GM21381 (cell line): Measurements from ENCODE around the gene MIAT.
"Not testable (repeated sequence)": the region's sequence is repeated elsewhere in the genome, so short reads cannot be mapped to it uniquely, and the experiment has no call there.

ENCODE experiments used
- ATAC-seq: cut with Tn5 transposase; IDR thresholded peaks from one replicate; pipeline ENCODE4 v1.9.1; 2021; ENCODE audit warnings: mild to moderate bottlenecking, moderate library complexity; ENCODE audit not compliant: unreplicated experiment

Gene MIAT

DNA sequence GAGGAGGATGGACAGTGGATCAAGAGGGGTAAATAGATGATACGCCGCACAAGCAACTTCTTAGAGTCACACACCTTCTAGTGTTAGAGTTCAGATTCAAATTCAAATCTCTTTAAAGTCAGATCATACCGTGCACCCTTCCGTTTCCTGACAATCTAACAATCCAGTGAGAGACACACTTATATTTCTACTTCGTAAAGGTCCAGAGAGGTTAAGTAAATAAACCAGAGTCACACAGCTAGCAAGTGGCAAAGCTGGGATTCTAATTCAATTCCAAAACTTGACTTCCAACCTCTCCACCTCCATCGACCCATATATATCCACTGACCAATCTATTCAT, 34.0 kb downstream of the MIAT start:
- ATAC-seq, result no peak

DNA sequence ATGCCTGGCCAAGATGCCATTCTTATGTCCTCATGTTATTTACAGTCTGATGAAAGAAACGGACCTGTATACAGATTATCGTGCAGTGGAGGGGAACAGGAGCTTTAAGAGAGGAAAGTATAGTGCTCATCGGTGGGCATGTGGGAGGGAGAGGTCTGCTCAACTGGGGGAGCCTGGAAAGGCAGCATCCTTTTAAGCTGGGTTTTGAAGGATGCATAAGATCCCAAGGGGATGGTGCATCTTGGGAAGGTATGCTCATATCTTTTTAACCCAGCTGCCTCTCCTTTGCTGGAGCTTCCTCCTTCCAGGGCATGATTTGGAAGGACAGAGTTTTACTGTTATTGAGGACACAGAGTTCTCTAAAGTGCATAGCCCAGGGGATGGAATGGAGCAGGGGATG, 34.8 kb downstream of the MIAT start:
- no peak for ATAC-seq

DNA sequence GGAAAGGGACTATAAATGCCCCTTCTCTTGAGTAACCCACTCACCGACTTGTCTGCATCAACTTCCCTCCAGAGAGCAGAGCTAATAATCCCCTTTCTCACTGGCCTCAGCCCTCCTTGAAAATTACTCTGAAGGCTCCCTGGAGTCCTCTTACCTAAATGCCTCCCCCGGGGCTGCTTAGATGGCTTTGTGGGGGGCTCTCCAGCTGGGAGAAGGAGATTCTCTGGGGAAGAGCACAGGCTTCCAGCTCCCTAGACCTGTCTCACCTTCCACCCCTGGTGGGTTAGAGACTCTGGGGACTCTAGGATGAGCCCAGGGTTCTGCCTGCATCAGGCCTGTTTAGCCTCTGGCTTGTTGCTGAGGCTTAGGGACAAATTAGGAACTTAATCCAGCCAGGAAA, 39.8 kb downstream of the MIAT start:
- ATAC-seq, result no peak

DNA sequence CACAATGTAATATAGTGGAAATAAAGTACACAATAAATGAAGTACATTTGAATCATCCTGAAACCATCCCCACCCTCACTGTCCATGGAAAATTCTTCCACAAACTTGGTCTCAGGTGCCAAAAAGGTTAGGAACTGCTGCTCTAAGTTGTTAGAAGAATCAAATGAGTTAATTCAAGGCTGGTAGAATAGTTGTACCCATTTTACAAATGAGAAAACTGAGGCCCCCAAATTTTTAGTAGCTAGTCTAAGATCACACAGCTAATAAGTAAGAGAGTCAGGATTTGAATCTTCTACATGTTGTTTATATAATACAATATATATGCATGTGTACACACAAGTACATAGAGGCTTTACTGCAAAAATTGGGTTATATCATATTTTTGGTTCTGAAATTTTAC, 43.1 kb downstream of the MIAT start:
- no peak for ATAC-seq

DNA sequence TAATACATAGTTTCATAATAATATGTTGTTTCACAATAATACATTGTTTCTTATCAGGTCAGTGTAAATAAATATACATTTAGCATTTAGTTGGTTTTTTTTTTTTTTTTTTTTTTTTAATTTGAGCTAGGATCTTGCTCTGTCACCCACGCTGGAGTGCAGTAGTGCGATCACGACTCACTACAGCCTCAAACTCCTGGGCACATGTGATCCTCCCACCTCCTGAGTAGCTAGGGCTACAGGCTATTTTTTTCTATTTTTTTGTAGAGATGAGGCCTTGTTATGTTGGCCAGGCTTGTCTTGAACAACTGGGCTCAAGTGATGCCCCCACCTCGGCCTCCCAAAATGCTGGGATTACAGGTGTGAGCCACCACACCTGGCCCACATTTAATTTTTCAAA, 43.5 kb downstream of the MIAT start:
- no peak for ATAC-seq

DNA sequence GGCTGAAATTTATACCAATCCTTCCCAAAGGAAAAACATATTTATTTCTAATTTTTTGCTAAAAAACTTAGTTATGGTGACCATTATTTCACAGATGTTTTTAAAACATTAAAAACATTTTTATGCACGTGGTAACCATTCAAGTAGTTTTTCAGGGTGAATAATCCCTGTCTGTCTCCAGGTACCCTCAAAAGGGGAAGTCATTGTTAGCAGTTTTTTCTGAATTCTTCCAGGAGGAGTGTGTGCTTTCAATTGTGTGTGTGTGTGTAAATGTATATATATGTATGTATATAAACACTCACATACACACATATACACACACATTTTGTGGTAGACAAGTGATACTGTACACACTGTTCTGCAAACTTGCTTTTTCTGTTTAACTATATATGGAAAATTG, 43.9 kb downstream of the MIAT start:
- ATAC-seq, result no peak

DNA sequence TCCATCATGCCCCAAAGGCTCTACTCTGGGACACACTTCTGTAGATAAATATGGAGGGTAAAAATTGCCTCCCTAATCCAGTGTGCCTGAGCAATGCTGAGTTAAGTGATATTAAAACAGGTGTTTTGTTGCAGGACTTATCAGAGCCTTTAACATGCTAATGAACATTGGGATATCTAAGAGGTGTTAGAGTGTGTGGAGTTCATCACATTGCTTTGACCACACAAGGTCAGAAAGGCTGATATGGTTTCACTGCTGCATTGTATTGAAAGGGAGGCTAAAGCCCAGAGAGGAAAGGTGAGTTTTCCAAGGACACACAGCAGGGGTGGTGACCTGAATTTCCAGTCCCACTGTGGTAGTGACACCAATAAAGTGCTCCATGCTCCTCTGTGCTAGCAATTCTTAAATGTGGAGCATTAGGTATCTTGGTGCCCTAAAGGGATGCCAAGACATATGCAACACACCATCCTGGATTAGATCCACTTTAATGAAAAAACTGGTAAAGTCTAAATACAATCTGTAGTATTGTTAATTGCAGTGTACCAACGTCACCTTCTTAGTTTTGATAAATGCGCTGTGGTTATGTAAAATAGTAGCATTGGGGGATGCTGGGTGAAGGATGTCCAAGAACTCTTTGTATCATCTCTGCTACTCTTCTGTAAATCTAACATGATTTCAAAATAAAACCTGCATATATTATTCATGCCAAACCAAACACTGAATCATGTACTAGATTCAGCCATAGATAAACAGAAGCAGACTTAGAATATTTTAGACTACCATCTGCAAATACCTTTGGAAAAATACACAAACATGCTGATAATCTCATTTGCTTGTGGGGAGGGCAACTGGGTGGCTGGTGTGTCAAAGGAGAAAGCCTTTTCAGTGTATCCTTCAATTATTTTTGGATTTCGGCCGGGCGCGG, 45.8 kb downstream of the MIAT start:
- no peak for ATAC-seq

DNA sequence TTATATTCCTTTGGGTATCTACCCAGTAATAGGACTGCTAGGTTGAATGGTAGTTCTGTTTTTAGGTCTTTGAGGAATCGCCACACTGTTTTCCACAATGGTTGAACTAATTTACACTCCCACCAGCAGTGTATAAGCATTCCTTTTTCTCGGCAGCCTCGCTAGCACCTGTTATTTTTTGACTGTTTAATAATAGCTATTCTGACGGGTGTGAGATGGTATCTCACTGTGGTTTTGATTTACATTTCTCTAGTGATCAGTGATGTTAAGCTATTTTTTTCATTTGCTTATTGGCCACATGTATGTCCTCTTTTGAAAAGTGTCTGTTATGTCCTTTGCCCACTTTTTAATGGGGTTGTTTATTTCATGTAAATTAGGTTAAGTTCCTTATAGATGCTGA, 48.0 kb downstream of the MIAT start:
- ATAC-seq, result not testable (repeated sequence)

DNA sequence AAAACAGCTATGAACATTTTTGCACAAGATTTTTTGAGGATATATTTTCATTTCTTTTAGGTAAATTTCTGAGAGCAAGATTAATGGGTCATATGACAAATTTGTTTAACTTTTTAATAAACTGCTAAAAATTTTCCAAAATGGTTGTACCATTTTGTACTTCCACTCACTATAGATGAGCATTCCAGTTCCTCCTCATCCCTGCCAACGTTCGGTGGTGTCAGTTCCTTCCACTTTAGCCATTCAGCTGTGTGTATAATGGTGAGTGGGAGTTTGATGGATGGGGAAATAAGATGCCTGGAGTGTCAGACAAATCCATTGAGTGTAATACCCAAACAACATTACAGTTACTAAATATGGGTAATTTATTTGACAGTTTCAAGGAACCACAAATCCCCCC, 49.7 kb downstream of the MIAT start:
- ATAC-seq, result no peak

DNA sequence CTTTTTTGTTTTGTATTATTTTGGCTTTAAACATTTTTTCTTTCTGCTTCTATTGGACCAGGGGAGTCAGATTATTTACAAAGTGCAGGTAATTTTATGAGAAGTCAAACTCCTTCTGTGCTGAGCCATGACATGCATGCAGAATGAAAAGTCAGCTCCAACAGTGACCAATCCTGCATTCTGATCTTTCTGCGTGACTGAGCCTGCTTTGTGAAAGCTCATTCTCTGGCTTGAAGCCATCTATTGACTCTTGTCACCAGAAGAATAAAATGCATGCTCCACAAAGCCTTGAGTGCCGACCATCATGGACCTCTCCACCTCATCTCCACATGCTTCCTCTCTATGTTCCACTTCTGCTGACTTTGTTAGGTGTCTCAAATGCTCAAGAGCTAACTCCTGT, 50.2 kb downstream of the MIAT start:
- no peak for ATAC-seq

DNA sequence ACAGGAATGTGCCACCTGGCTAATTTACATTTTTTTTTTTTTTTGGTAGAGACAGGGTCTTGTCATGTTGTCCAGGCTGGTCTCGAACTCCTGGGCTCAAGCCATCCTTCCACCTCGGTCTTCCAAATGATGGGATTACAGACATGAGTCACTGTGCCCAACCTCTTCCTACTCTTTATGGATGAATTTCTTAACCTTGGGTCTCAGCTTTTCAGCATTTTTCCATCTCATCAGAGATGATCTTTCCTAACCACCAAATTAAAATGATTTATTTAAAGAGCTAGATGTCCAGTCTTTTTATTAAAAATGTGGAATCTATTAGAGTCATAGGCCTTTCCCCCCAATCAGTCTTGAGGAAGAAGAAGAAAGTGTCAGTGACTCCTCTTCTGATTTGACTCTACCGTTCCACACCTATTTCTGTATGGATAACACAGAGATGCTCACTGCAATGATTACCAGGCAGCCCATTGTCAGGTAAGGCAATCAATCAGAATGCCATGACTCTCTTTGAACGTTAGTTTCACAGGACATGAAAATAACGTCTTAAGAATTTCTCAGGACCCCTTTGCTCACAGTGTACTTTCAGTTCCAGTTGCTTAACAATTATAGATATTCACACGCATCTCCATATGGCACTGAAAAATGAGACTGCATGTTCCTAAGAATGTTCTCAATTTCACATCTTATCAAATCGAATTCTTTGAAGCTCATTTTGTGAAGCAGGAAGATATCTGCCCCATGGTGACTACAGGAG, 51.0 kb downstream of the MIAT start:
- ATAC-seq, result no peak

DNA sequence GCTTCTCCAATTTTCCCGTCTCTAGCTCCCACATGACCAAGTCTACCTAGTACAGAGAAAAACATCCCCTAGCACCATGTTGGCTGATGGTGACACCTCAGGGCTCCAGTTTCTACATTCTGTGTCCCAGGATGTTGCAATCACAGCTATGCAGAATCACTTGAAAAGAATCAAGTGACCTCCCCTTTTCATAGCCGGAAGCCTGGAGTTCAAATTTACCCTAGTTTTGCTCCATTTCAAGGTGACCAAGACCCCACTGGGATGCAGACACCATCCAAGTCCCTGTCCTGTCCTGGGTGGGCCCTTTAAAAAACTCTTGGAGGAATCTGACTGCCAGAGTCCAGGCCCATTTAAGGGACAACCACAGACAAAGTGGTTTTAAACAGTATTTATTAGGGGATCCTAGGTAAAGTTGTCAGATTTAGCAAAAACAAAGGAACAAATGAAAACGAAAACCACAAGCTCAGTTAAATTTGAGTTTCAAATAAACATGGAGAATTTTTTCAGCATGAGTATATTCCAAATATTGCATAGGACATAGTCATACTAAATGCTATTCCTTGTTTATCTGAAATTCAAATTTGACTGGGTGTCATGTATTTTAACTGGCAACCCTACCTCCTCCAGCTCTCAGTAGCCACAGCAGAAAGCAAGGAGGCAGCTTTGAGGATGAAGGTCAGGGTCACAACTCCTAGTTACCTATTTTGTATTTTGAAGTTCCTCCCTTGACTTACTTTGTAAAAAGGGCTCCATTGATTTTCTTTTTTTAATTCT, 52.4 kb downstream of the MIAT start:
- no peak for ATAC-seq

DNA sequence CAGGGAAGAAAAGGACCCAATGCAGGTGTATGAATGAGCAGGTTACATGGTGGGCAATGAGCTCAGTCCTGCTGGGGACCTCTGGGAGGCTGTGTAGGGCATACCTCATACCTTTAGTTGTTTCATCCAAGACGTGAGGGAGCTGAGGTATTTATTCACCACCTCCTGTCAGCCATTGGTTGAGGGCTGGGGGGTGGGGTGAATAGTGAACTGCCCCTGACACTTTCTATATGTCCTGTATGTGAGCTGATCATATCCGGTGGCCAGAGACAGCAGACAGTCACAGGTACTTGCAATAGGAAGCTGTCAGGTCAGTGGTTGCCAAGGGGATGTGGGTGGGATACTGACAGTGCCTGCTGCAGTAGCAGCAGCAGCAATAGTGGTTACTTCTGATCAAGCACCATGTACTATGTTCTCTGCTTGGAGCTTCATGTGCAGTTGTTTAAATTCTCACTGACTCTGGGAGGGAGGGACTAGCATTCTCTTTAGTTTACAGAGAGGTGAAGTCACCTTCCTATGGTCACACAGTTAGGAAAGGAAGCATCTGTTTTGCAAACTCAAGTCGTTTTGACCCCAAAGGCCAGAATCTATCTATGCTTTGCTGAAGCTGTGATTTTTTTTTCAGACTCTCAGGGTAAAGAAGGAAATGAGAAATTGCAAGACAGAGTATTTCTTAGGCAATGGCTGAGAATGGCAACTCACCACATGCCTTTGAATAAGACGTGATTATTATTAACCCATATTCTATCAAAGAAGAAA, 54.0 kb downstream of the MIAT start:
- no peak for ATAC-seq

DNA sequence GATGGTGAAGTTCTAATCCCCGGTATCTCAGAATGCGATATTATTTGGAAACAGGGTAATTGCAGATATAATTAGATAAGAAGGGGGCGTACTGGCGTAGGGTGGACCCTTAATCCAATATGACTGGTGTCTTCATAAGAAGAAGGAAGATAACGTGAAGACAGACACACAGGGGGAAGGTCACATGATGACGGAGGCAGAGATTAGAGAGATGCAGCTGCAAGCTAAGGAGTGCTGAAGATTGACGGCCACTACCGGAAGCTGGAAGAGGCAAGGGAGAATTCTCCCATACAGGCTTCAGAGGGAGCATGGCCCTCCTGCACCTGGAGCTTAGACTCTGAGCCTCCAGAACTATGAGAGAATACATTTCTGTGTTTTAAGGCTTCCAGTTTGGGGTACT, 54.8 kb downstream of the MIAT start:
- no peak for ATAC-seq

DNA sequence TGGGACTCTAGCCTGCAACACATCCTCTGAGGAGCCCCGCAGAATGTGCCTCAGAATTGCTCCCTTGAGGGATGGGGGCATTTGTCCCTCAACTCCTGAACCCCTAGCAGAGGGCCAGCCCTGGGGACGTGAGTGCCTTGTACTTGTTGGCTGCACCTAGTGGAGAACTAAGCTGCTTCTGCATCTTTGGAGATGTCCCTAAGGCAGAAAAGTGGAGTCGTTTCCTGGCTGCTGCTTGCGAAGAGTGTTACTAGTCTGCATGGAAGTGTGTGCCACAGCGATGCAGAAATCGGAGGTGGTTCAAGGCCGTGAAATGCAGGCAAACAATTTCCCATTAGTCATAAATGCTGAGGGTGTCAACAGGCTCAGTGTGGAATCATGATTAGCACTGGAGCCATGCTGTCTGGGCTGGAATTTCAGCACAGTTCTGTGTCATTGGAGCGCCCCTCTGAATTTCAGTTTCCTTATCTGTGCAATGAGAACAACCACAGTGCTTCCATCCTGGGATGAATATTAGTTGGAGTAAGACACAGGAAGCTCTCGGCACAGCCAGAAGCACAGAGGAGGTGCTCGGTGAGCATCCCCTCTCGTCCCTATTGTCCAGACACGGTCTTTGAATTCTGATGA, 56.5 kb downstream of the MIAT start:
- ATAC-seq, result no peak

DNA sequence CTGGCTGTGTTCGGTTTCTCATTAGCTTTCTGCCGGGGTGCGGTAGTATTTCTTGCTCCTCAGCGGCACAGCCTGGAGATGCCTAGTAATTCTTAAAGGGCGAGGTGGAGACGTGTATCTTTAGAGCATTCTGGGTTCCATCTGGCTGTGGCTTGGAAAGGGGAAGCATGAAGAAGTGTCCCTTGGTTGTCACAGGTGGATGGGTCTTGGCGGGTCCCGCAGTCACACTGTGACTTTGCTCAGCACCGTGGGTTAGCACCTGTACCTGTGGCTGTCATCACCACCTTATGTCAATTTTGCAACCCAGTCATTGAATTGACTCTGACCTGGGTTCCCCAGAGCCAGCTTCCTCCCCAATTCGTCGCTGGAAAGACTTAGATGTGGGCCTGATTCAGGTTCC, 57.6 kb downstream of the MIAT start:
- ATAC-seq, result no peak

DNA sequence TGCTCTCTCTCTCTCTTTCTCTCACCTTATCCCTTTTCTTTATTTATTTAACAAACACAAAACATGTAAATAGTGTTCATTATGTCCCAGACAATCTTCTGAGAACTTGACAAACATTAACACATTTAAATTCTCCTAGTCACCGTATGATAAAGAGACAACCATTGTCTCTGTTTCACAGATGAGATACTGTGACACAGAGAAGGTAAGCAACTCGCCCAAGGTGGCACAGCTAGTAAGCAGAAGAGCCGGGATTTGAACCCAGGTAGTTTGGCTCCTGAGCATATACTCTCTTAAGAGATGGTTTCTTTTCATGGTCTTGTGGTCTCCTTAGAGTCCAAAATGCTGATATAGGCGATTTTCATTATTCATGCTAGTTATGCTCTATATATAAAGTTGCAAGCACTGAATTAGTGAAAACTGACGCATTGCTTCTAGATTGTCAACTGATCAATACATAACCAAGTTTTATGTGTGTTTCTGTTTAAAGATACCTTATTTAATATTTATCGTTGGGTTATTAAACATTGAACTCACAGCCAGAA, 58.1 kb downstream of the MIAT start:
- ATAC-seq, result no peak

DNA sequence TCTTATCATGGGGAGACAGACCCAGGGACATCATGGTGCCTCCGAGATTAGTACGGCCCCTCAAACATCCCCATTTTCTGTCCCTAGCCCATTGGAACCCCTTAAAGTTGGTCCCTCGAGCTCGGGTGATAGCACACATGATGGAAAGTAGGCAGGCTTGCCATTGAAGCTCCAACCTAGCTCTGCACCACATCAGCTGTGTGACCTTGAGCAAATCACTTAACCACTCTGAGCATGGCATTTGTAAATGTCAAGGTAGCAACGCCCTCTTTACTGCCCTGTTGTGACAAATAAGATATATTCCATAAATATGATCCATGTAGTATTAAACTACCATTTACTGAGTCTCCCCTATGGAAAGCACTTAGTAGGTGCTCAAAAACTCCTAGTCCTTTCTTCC, 61.1 kb downstream of the MIAT start:
- ATAC-seq, result no peak

DNA sequence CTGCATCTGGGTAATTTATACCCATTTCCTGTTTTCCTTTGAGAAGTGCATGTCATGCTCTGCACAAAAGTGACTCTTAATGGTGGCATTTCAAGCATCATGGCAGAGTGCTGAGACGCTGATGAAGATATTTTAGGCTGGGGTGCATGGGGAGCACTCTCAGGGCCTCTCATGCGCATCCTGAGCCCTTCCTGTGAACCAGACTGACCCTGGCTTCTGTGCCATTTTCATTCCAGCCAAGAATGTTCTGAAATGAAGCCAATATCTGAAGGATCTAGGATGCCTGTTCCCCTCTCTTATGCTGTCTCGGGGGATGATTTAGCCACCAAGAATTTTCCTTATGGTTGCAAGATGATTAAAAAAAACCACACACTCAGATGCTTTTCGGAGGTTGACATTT, 61.5 kb downstream of the MIAT start:
- no peak for ATAC-seq

DNA sequence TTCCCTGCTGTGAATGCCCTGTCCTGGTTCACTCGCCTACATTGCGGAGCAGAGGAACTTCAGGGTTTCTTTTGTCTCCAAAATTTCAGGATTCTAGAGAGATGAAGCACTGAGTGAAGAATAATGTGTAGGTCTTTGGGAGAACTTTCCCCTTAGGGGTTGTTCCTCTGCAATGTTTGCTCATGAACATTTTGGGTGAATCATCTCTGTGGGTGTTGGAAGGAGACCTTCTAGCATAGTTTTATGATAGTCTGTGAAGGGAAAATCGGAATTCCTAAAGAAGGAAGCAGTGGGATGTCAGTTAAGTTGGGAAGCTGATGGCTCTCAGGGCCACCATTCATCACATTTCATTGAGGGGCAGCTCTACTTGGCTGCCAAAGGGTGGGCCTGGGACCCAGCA, 64.8 kb downstream of the MIAT start:
- no peak for ATAC-seq
